HS-27A (cell line): ENCODE measurements around the gene MEP1A.
"Not testable (repeated sequence)": the region's sequence is repeated elsewhere in the genome, so short reads cannot be mapped to it uniquely, and the experiment has no call there.

Experiments used
- DNase-seq: peaks from one replicate; pipeline ENCODE4 v3.0.0-alpha.2; 2012; ENCODE audit warnings: low read depth, missing footprints

The MEP1A gene

DNA sequence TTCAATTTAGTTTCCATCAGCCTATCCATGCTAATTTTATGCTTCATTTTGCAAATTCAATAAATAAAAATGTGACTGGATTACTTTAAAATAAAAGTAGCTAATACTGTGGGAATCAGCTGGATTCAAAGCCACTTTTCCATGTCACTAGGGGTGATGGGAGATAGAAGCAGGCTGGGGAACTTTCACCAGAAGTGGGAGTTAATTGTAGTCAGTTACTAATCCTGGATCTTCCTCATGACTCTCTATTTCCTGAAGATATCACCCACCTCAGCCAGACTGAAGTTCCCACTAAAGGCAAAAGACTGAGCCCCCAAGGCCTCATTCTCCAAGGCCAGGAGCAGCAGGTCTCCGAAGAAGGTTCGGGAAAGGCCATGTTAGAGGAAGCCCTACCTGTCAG lies 41.8 kb downstream of the MEP1A start:
- not testable (repeated sequence) for DNase-seq

DNA sequence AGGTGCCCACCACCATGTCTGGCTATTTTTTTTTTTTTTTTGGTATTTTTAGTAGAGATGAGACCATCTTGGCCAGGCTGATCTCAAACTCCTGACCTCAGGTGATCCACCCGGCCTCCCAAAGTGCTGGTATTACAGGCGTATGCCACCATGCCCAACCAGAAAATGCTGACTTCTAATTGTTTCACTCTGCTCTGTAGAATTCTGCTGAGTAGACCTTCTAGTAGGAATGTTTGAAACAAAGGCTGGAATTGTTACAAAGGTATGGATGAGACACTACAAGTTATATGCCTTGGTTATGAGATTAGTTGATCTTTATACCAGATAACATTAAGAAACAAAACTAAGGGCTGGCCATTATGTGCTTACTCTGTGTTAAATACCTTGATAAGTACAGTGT lies 44.8 kb downstream of the MEP1A start:
- DNase-seq = no peak

DNA sequence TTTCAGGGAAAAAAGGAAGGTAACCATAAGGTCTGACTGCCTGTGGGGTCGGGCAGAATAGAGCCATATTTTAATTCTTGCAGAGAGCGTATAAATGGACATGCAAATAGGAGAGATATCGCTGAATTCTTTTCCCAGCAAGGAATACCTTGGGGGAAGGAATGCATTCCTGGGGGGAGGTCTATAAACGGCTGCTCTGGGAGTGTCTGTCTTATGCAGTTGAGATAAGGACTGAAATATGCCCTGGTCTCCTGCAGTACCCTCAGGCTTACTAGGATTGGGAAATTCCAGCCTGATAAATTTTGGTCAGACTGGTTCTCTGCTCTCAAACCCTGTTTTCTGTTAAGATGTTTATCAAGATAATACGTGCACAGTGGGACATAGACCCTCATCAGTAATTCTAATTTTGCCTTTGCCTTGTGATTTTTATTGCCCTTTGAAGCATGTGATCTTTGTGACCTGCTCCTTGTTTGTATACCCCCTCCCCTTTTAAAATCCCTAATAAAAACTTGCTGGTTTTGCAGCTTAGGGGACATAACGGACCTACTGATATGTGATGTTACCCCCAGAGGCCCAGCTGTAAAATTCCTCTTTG lies 49.2 kb downstream of the MEP1A start:
- not testable (repeated sequence) for DNase-seq

DNA sequence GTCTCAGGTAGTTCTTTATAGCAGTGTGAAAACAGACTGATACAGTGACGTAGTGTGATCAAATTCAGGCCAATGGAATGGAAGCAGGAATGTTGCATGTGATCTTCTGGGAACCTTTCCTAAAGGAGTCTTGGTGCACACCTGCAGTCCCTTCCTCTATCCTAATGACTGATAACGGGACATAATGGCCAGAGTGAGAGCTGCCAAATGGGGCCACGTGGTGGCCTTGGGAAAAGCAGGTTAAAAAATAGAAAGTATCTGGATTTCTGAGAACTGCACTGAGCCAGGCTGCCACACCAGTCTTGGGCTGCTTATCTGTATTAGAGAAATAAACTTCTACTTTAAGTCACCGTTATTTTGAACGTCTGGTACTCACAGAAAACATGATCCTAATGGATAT lies 51.9 kb downstream of the MEP1A start:
- DNase-seq = no peak

DNA sequence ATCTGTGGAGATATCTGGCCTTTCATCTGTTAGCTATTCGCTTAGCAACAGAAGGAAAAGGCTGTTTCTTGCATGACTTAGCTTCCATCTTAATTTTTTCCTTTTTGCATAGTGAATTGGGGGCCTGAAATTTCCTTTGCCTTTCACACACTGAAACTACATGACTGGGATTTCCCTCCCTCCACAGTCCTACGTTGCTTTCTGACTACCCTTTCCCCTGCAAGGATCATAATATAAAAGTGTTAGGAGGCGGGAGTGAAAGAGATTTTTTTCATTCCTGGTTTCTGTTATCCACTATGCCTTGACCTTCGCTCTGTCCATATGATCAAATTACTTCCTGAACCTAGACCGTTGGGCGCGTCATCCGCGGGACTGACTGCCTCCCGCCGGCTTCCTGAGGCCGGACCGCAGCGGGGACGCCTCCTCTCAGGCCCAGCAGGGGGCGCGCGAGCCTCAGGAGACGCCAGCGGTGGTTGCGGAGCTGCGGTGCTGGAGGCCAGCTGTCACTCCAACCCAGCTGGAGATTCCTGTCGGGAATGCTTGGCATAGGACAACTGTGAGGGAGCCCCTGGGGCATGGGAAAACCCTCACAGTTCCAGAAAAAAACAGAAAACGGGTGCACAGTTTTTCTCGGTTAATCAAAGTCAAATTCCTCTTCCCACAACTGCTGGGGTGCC lies 55.6 kb downstream of the MEP1A start:
- no peak for DNase-seq

DNA sequence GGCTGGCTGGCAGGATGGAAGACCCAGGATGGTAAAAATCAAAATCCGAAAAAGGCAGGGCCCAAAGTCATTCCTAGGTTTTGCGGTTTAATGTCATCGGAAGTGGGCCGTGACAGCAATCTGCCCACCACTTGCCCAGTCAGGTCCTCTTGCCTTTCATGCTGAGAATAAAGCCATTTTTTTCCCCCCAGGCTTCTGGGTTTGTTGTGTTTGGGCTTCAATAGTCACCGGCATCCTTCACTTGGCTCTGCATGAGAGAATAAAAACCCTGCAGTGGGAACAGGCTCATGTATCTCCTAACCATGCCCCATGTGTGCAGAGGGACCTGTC lies 56.1 kb downstream of the MEP1A start:
- no peak for DNase-seq

DNA sequence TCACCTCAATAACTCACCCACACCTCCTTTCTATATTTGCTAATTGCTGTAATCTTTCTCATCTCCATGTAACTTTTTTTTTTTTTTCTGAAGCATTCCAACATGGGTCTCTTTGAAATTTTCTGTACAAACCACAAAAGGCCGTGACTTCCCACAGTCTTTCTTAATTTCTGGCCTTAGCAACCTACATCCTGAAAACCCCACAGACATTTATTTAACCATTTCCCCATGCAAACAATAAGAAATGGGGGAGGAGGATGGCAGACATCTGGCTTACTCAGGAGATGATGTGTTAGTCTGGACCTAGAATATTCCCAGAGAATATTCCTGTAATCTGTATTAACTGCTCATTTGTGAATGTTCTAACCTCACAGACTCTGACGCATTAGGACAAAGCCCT lies 57.6 kb downstream of the MEP1A start:
- DNase-seq = no peak

DNA sequence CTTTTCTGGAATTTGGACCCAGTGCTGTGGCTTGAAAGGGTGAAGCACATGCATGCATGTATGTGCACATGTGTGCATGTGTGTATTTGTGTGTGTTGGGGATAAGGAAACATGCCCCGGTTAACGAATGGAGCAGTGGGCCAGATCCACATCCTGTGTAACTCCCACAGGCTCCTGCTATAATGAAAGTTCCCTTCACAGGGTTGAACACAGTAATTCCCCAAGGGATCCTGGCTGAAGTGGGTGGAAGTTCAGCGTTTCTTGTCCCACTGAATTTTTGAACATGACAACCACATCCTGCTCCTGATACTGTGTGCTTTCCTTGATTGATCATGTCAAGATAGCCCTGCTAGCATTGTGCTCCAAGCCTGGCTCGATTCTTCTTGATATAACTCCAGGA lies 58.4 kb downstream of the MEP1A start:
- not testable (repeated sequence) for DNase-seq

DNA sequence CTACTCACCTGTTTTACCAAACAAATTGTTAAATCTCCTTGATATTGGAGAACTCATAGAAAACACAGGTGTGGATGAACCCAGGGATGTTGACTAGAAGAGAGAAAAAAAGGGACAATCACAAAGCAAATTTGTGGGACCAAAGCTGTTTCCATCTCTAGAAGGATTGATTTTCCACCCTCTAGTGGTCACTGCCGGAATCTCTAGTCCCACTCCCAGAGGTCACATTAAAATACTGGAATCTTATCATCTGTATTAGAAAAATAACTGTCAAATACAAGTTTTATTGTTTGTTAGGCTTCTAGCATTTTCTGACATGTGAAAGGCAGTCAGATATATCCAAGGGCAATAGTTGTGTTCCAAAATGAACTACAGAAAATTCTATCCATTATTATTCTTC lies 62.8 kb downstream of the MEP1A start:
- DNase-seq = not testable (repeated sequence)

DNA sequence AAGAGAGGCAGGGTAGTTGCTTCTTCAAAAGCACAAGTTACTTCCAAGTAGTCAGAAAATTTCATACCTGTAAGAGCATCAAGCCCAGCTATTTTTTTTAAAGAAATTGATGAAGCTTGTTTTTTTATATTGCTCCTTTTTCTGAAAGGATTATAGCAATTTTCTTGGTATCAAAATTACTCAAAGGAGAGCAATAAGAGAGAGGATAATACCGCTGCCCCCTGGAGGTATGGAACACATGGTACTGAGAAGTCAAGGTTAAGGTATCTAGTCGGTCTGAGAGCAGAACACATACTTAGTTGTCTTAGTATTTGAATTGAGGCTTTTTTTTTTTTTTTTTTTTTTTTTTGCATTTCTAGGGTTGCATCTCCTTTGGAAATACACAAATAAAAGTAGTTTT lies 69.2 kb downstream of the MEP1A start:
- DNase-seq = no peak

DNA sequence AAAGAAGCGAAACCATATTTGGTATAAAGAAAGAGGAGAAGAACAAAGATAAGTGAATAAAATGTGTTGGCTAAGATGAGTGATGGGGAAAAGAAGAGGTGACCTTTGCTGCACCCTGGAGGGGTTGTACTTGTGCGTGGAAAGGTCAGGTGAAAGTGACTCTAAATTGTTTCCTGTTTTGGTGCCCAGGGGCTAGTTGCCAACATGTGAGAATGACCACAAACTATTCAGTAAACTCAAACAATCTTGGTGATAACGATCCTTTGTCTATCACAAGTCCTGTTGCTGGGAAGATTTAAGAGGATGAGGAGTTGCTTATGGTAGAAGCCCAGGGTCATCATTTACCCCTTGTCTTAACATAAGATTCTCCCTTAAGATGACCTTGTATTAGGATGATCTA lies 70.6 kb downstream of the MEP1A start:
- no peak for DNase-seq

DNA sequence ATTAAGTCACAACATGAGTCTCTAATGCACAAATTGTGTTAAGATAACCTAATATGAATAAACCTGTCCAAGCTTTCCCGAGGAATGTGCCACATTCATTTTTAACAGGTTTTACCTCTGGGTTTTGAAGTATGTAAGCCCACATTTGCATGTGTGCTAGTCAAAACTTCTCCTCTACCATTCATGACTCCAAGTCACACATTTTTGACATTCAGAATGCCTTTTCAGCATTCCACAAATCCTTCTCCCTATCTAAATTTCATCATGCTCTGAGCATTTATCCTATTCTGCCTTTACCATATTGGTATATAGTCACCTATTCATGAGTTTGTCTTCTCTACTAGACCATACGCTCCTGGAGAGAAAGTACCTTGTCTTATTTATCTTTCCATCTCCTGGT lies 72.0 kb downstream of the MEP1A start:
- DNase-seq = no peak

DNA sequence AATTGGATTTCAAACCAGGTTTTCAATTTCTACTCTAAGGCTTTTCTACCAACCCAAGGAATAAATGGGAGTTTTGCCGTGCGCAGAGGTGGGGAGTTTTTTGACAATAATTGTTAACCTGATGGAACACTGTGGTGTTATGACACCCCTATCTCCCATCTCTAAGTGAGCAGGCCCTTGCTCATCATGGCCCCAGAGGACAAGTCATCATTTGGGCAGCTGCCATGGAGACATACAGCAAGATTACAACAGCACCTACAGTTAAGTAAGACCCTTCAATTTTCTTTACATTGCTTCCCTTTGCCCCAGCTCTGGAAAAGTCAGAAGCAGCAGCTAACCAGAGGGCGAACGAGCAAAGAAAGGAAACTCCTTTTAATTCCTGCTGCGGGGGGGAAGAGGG lies 74.2 kb downstream of the MEP1A start:
- no peak for DNase-seq

DNA sequence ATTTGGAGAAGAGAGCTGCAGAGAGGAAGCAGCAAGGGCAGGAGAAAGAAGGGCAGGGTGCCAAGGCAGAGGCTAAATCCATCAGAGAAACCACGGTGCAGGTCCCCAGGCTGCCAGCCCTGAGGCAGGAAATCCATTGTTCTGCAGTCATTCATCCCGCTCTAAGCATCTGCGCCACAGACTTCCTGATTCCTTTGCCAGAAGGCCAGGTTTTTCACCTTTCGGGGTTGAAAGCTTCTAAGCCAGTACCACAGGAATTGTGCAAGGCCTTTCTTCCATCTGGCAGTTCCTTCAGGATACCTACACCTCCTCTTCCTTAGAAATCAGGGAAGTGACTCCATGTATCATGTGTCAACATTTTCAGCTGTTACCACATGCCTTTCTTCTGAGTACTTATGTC lies 82.9 kb downstream of the MEP1A start:
- no peak for DNase-seq

DNA sequence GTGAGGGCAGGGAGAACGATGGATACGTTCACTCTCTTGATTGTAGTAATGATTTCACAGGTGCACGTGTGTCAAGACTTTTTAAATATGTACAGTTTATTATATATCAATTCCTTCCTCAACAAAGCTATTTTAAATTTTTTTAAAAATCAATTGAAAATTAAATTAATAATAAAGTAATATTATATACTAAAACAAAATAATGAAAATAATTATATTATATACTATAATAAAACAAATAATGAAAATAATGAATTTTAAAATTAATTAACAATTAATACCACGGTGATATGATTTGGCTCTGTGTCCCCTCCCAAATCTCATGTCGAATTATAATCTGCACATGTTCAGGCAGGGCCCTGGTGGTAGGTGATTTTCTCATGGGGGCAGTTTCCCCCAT lies 85.8 kb downstream of the MEP1A start:
- no peak for DNase-seq

DNA sequence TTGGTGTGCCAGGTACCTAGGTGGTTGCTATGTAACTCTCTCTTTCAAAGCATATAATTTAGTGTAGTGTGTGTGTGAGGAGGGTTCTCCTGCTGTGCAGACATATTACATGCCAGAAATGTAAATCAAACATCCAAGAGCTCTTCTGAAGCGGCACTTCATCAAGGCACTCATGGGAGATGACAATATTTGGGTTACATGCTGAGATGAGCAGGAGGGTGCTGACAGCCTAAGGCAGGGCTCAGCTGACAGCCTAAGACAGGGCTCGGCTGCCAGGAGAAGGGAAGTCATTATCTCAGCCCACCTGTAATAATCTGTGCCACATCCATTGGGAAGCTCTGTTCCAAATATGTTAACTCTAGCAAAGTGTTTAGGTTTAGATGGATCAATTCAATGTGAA lies 89.5 kb downstream of the MEP1A start:
- no peak for DNase-seq

DNA sequence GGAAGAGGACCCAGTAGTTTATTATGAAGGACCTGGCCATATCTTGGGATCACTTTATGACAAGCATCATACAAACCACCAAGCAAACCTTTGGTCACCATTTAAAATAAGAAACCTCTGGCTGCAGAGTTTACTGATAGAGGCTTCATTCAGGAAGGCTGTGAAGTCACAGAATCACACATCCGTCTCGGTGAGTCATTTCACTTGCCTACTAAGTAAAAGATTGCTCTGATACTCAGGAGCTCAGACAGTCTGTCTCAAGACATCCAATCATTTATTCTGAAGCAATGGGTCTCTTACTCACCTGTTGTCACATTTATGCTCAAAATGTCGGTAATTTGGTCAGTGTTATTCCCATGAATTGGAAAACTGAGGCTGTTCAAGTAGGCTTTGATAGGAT lies 94.8 kb downstream of the MEP1A start:
- DNase-seq = no peak

DNA sequence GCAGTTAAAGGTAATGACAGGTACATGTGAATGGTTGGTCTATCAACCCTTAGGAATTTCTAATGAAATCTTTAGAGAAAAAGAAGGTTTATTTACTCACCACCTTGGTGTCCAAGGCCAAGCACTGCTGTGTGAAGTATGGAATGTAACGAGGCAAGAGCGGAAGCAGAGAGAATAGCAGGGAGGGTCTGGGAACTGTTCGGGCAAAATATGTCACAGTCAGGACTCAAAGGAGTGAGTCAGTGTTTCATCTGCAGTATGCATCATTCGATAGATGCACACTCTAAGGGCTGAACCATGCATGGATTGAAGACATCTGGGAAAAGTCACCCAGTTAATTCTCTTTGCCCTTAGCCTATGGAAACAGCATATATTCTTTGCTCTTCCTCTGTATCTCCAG lies 95.4 kb downstream of the MEP1A start:
- no peak for DNase-seq
